HS-5 (cell line): ENCODE measurements around the gene SHROOM3.
"Not testable (repeated sequence)": the region's sequence is repeated elsewhere in the genome, so short reads cannot be mapped to it uniquely, and the experiment has no call there.

ENCODE experiments used
- DNase-seq: peaks from one replicate; pipeline ENCODE4 v3.0.0-alpha.2; 2012; ENCODE audit warnings: low read depth

Gene SHROOM3

GRCh38 chr4:76434901-76435527, at the start of gene SHROOM3:
Gene SHROOM3 (plus strand): TSS chr4:76435229. CDS start chr4:76436053, 824 bp downstream.
- no peak for DNase-seq

- DNase-seq: no peak
Measured at GRCh38 chr4:76385974-76386373, 49.1 kb upstream of the SHROOM3 start.

GRCh38 chr4:76386566-76387305, 48.3 kb upstream of the SHROOM3 start:
- no peak for DNase-seq

- DNase-seq: no peak
Measured at GRCh38 chr4:76388160-76388908, 46.7 kb upstream of the SHROOM3 start.

GRCh38 chr4:76401654-76402053, 33.4 kb upstream of the SHROOM3 start:
- no peak for DNase-seq

GRCh38 chr4:76406081-76406480, 28.9 kb upstream of the SHROOM3 start:
- DNase-seq: no peak

GRCh38 chr4:76407440-76408119, 27.4 kb upstream of the SHROOM3 start:
- DNase-seq: no peak

- no peak for DNase-seq
Measured at GRCh38 chr4:76410636-76411035, 24.4 kb upstream of the SHROOM3 start.

- no peak for DNase-seq
Measured at GRCh38 chr4:76420188-76420761, 14.8 kb upstream of the SHROOM3 start.

- no peak for DNase-seq
Measured at GRCh38 chr4:76420762-76421581, 14.1 kb upstream of the SHROOM3 start, which contains the start of gene CCDC158. Gene CCDC158 (minus strand): TSS chr4:76421141. CDS start chr4:76403207, 17,934 bp downstream.

GRCh38 chr4:76423159-76423558, 11.9 kb upstream of the SHROOM3 start:
- not testable (repeated sequence) for DNase-seq

GRCh38 chr4:76426272-76426671, 8.8 kb upstream of the SHROOM3 start:
- DNase-seq: no peak

- DNase-seq: no peak
Measured at GRCh38 chr4:76429636-76430035, 5.4 kb upstream of the SHROOM3 start.

- peak; percentile 31 for DNase-seq
Measured at GRCh38 chr4:76430519-76431388, 4.3 kb upstream of the SHROOM3 start.

GRCh38 chr4:76435528-76436319, 695 bp downstream of the SHROOM3 start:
- no peak for DNase-seq

GRCh38 chr4:76439491-76439890, 4.5 kb downstream of the SHROOM3 start:
- DNase-seq: no peak

GRCh38 chr4:76441881-76442280, 6.9 kb downstream of the SHROOM3 start:
- DNase-seq: no peak

- no peak for DNase-seq
Measured at GRCh38 chr4:76442807-76443206, 7.8 kb downstream of the SHROOM3 start.

GRCh38 chr4:76443376-76443775, 8.3 kb downstream of the SHROOM3 start:
- no peak for DNase-seq
